Naive thymus-derived CD8-positive, alpha-beta T cell (primary cell): ENCODE data around the gene ZMAT3. TPM values are rescaled to one million over a fixed set of nuclear protein-coding genes. Genes with fewer than 3 reads are reported as not detected.
A peak's percentile ranks its signal among the peaks of the same experiment; 100 is the strongest.

ENCODE experiments used
- ATAC-seq, 2 donors: fragments of 150-1000 bp; cut with Tn5 transposase in 1 of 2; sonication (Bioruptor Pico), chemical (Tn5 transposase) in 1 of 2; 1 replicate in 1 of 2; 2 replicates in 1 of 2; pipeline ENCODE4 v1.10.0; 2021; ENCODE audit warnings: mild to moderate bottlenecking in 2 of 2, moderate library complexity in 2 of 2
- POLR2A ChIA-PET: fragments of 350-600 bp; sonication (Branson Sonifier 250); formaldehyde crosslinking; loops from one replicate; lab custom pipeline; 2021; ENCODE audit warnings: antibody characterized with exemption; lab: Charles Lee
- DNase-seq, 10 donors: peaks; one replicate each; pipeline versions ENCODE4 v3.0.0 to v3.0.0-alpha.2; 2020 to 2022
- H3K27ac Mint-ChIP-seq, 10 donors: one replicate each; pipeline ENCODE4 v1.8.0; 2020 to 2022; ENCODE audit warnings: mild to moderate bottlenecking in 10 of 10, mixed read lengths in 10 of 10, moderate library complexity in 4 of 10, inconsistent platforms in 1 of 10
- H3K27me3 Mint-ChIP-seq, 5 donors: one replicate each; pipeline ENCODE4 v1.8.0; 2021 to 2022; ENCODE audit warnings: mixed read lengths in 5 of 5
- H3K36me3 Mint-ChIP-seq, 3 donors: one replicate each; pipeline ENCODE4 v1.8.0; 2020 to 2022; ENCODE audit warnings: mixed read lengths in 3 of 3, mild to moderate bottlenecking in 2 of 3, inconsistent platforms in 1 of 3
- H3K4me1 Mint-ChIP-seq, 4 donors: one replicate each; pipeline ENCODE4 v1.8.0; 2021 to 2022; ENCODE audit warnings: mixed read lengths in 4 of 4
- H3K4me3 Mint-ChIP-seq, 10 donors: one replicate each; pipeline ENCODE4 v1.8.0; 2020 to 2022; ENCODE audit warnings: mild to moderate bottlenecking in 10 of 10, mixed read lengths in 10 of 10, moderate library complexity in 6 of 10, inconsistent platforms in 1 of 10
- H3K9me3 Mint-ChIP-seq, 9 donors: one replicate each; pipeline ENCODE4 v1.8.0; 2020 to 2022; ENCODE audit warnings: mixed read lengths in 9 of 9, mild to moderate bottlenecking in 3 of 9, inconsistent platforms in 1 of 9, moderate library complexity in 1 of 9
- polyA plus RNA-seq, 3 donors: library from polyadenylated mRNA; unstranded; fragments of 300-500 nt; fragmentation: Illumina TruSeq; gene quantifications; one replicate each; pipeline ENCODE4 v1.2.3, GENCODE V29; 2021
- total RNA-seq, 8 experiments: library from RNA in 2 of 8; stranded (reverse) in 2 of 8; gene quantifications; one replicate each; pipeline ENCODE4 v1.2.3 and lab custom pipeline; 2021 to 2026

ZMAT3 gene
- total and polyA plus RNA-seq, 5 experiments from 2014 or later, result 15.1 to 22.8 (median 16.3) TPM

DNA sequence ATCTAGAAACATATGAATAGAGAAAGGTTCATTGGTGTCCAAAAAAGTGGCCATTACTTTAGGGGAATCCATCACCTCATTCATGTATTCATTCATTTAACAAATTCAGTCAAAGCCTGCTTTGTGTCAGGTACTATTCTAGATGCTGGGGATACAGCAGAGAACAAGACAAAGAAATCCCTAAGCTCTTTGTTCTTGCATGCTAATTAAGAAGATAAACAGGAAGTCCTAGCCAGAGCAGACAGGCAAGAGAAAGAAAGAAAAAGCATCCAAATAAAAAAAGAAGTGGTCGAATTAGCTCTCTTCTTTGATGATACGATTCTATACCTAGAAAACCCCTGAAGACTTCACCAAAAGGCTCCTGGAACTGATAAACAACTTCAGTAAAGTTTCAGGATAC, 12.4 kb upstream of the ZMAT3 start:
- H3K27ac Mint-ChIP-seq, result peak overlapping the region in 4 of 10 donors; percentile 8 to 22 (median 14)
- no peaks in the 10 kb centered on the region for H3K36me3 Mint-ChIP-seq
- no peak overlapping the region for H3K4me3 Mint-ChIP-seq
- ATAC-seq (no peak), DNase-seq (no peak)
- H3K9me3 Mint-ChIP-seq, result no peaks in the 10 kb centered on the region
- H3K4me1 Mint-ChIP-seq, result peaks cover 6 to 8% (median 7%) of the 10 kb centered on the region in 4 donors
- POLR2A ChIA-PET, result interaction anchor here (2.6 kb wide), 1 partner anchor 12 kb away, joined by 11 read pairs; the partner anchor contains the start of gene ZMAT3
- no peaks in the 10 kb centered on the region for H3K27me3 Mint-ChIP-seq

GRCh38 chr3:179082416-179082815, 10.8 kb upstream of the ZMAT3 start:
- H3K27ac Mint-ChIP-seq, result no peak overlapping the region
- H3K27me3 Mint-ChIP-seq, result no peaks in the 10 kb centered on the region

GRCh38 chr3:179081885-179082284, 10.3 kb upstream of the ZMAT3 start:
- no peak for ATAC-seq
- Mint-ChIP-seq H3K27me3 (no peaks in the 10 kb centered on the region), H3K27ac (peak overlapping the region in 1 of 10 donors; percentile 16), H3K4me1 (peaks cover 6 to 8% (median 7%) of the 10 kb centered on the region in 4 donors), H3K4me3 (no peak overlapping the region), H3K36me3 (no peaks in the 10 kb centered on the region), H3K9me3 (no peaks in the 10 kb centered on the region)
- no peak for DNase-seq
- POLR2A ChIA-PET, result interaction anchor here (2.6 kb wide), 1 partner anchor 10 kb away, joined by 11 read pairs; the partner anchor contains the start of gene ZMAT3

More at GRCh38 chr3:179082416-179082815, 10.8 kb upstream of the ZMAT3 start:
- H3K36me3 Mint-ChIP-seq, result no peaks in the 10 kb centered on the region
- ATAC-seq, result no peak
- peaks cover 6 to 8% (median 7%) of the 10 kb centered on the region in 4 donors for H3K4me1 Mint-ChIP-seq
- POLR2A ChIA-PET, result interaction anchor here (0.6 to 2.6 kb wide), 2 partner anchors 11 to 502 kb away, joined by 4 to 11 read pairs; partner anchors contain the start of gene ZMAT3
- H3K9me3 Mint-ChIP-seq, result no peaks in the 10 kb centered on the region
- no peak overlapping the region for H3K4me3 Mint-ChIP-seq
- DNase-seq, result no peak

DNA sequence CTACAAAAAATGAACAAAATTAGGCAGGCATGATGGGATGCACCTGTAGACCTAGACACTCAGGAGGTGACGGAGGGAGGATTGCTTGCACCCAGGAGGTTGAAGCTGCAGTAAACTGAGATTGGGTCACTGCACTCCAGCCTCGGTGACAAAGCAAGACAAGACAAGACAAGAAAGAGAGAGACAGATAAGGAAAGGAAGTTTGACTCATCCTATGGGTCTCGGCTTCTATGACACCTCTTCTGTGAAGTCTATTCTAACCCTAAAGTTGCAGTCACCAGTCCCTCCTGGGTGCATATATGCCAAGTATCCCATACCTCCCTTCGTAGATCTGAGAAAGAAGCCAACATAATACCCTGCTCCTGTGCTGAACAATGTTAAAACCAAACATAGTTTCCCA, 7.9 kb upstream of the ZMAT3 start:
- no peak overlapping the region for H3K27ac Mint-ChIP-seq
- DNase-seq, result no peak
- H3K4me1 Mint-ChIP-seq, result peaks cover 8 to 13% (median 9%) of the 10 kb centered on the region in 4 donors
- H3K36me3 Mint-ChIP-seq, result no peaks in the 10 kb centered on the region
- no peaks in the 10 kb centered on the region for H3K9me3 Mint-ChIP-seq
- H3K4me3 Mint-ChIP-seq, result no peak overlapping the region
- POLR2A ChIA-PET, result interaction anchor here (0.6 kb wide), 1 partner anchor 53 kb away, joined by 3 read pairs; no protein-coding TSS in a partner anchor
- no peaks in the 10 kb centered on the region for H3K27me3 Mint-ChIP-seq
- no peak for ATAC-seq

DNA sequence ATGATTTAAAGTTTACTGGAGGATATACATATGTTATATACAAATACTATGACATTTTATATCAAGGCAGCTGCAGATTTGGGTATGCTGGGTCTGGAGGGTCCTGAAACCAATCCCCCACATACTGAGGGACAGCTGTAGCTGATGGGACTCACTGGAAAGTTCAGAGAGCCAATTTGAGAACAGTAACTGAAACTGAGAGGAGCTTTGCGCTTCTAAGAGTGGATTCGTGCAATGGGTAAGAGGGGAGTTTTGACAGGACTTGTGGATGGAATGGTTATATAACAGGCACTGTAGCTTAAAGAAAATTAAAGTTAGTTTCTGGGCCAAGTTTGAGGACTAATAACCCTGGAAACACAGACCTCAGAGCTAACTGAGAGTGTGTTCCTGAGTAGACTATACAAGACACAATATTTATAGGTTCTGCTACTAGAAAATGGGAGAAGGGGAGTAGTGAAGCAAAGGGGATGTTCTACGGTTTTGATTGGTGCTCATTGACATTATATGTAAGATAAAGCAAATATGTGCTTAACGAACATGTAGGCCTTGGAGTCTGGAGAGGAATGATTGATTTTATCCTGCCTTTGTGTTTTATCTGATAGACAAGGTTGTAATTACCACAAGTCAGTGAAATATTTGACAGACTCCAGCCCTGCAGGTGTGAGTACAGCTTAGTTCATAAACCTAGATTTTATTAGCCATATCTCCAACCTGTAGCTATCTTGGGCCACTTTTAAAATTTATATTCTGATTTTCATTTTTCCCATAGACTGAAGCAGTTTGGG, 4.8 kb upstream of the ZMAT3 start:
- no peak for ATAC-seq
- Mint-ChIP-seq H3K27ac (peak overlapping the region in 1 of 10 donors; percentile 17), H3K36me3 (no peaks in the 10 kb centered on the region)

DNA sequence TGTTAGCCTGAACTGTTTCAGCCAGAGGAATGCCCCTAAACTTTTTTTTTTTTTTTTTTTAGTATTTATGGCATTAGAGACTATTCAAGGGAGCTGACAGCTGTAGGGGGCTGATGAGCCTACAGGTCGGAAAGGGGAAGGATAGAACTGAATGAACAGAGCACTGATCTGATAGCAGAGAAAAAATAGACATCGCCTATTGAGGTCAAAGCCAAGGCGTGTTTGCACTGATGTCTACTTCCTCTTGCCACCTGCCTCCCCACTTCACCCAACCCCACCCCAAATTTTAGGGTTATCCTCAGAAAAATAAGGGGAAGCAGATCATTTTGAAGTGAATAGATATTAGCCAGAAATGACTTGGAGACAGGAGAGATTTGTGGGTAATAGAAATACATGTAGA, 3.0 kb upstream of the ZMAT3 start:
- Mint-ChIP-seq H3K27me3 (no peaks in the 10 kb centered on the region), H3K4me3 (no peak overlapping the region), H3K9me3 (no peaks in the 10 kb centered on the region), H3K36me3 (no peaks in the 10 kb centered on the region), H3K27ac (peak overlapping the region in 4 of 10 donors; percentile 13 to 53 (median 50)), H3K4me1 (peaks cover 14 to 39% (median 25%) of the 10 kb centered on the region in 4 donors)
- POLR2A ChIA-PET, result interaction anchor here (0.7 to 1.2 kb wide), 4 partner anchors 74 to 1862 kb away, joined by 3 to 4 read pairs (median 4); no protein-coding TSS in a partner anchor
- DNase-seq, result peak in 1 of 10 donors; percentile 2
- ATAC-seq, result no peak

More for the DNA sequence above, 4.8 kb upstream of the ZMAT3 start:
- Mint-ChIP-seq H3K4me1 (peaks cover 9 to 29% (median 15%) of the 10 kb centered on the region in 4 donors), H3K4me3 (no peak overlapping the region), H3K27me3 (no peaks in the 10 kb centered on the region), H3K9me3 (no peaks in the 10 kb centered on the region)
- POLR2A ChIA-PET, result no interaction called here
- no peak for DNase-seq

DNA sequence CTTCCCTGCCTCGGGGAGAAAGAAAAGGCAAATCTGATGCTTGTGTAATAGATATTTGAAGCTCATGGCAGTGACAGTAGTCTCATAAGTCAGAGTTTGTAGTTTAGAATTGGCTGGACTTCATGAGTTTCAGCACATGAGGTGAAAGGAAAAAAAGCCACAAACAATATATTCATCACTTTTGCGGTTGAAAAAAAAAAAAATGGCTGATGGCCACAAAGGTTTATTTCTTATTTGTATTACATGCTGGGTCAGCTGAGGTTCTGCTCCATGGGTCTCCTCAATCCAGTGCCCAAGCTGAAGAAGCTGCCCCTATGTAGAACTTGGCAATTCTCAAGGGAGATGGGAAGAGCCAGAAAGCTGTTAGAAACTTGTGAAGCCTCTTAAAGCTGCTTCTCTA, 2.2 kb upstream of the ZMAT3 start:
- no peak for ATAC-seq
- H3K4me1 Mint-ChIP-seq, result peaks cover 21 to 47% (median 32%) of the 10 kb centered on the region in 4 donors
- H3K36me3 Mint-ChIP-seq, result no peaks in the 10 kb centered on the region
- H3K27me3 Mint-ChIP-seq, result no peaks in the 10 kb centered on the region
- no peaks in the 10 kb centered on the region for H3K9me3 Mint-ChIP-seq
- H3K27ac Mint-ChIP-seq, result peak overlapping the region in 6 of 10 donors; percentile 11 to 81 (median 44)
- DNase-seq, result no peak
- H3K4me3 Mint-ChIP-seq, result peak overlapping the region in 8 of 10 donors; percentile 0 to 88 (median 21)
- POLR2A ChIA-PET, result interaction anchor here (0.7 to 1.2 kb wide), 5 partner anchors 21 to 397 kb away, joined by 3 to 4 read pairs (median 3); no protein-coding TSS in a partner anchor

- Mint-ChIP-seq H3K4me3 (peak overlapping the region; percentile 83 to 99 (median 96)), H3K27me3 (no peaks in the 10 kb centered on the region), H3K36me3 (peaks cover 0 to 6% (median under 1%) of the 10 kb centered on the region in 3 donors), H3K4me1 (peaks cover 27 to 49% (median 43%) of the 10 kb centered on the region in 4 donors), H3K9me3 (no peaks in the 10 kb centered on the region), H3K27ac (peak overlapping the region in 9 of 10 donors; percentile 89 to 94 (median 92))
- ATAC-seq, result peak; percentile 55 to 64
- POLR2A ChIA-PET, result interaction anchor here (1.0 to 3.8 kb wide), 11 partner anchors 9 to 251 kb away, joined by 3 to 30 read pairs (median 4); partner anchors contain the start of genes PIK3CA and ZNF639
- peak in 9 of 10 donors; percentile 17 to 74 (median 44) for DNase-seq
Measured at GRCh38 chr3:179072100-179072438, 460 bp upstream of the ZMAT3 start.

DNA sequence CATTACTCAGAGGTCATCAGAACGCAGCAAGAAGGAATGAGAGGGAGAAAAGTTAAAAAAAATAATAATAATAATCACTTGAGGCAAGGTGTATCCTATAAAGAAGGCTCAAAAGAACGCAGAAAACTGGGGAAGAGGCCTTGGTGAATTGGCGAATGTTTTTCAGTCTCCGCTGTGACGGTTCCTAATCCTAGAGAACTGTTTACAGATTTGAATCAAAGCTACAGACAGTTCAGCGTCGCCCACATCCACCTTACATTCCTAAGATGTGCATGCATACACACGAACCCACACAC, 634 bp downstream of the ZMAT3 start:
- ATAC-seq (no peak), DNase-seq (no peak)
- no peaks in the 10 kb centered on the region for H3K9me3 Mint-ChIP-seq
- no peaks in the 10 kb centered on the region for H3K27me3 Mint-ChIP-seq
- H3K4me3 Mint-ChIP-seq, result peak overlapping the region; percentile 88 to 99 (median 98)
- peaks cover 5 to 16% (median 10%) of the 10 kb centered on the region in 3 donors for H3K36me3 Mint-ChIP-seq
- peaks cover 29 to 53% (median 43%) of the 10 kb centered on the region in 4 donors for H3K4me1 Mint-ChIP-seq
- POLR2A ChIA-PET, result interaction anchor here (0.5 to 3.8 kb wide), 12 partner anchors 8 to 1840 kb away, joined by 3 to 30 read pairs (median 3); partner anchors contain the start of genes PIK3CA and ZNF639
- peak overlapping the region; percentile 92 to 97 (median 94) for H3K27ac Mint-ChIP-seq

DNA sequence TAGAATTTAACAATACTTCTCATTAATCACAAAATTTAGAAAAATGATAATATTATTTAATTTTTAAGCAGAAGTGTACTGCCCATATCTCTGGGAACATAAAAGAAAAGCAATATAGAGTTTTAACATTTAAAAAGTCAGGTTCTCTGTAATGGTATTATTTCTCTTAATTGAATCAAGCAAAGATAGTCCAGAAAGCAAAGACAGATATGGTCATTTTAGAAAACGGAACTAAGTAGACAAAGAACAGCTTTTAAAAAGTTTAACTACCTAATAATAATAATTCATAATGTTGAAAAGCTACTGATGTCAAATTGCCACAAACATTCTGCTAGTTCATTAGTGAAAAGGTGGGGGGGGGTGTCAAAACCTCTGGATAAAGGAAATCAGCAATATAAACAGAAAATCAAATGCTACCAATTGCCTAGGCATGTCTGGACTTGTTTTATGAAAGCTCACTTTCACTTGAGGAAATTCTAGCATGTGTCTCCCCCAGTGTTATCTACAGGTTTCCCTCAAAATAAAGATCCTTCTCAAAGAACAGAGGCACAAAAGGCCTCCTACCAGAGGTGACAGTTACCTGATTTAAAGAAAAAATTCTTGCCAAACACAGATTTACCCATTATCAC, 1.7 kb downstream of the ZMAT3 start:
- Mint-ChIP-seq H3K9me3 (no peaks in the 10 kb centered on the region), H3K36me3 (peaks cover 5 to 23% (median 11%) of the 10 kb centered on the region in 3 donors), H3K4me3 (peak overlapping the region in 5 of 10 donors; percentile 12 to 50 (median 26)), H3K4me1 (peaks cover 30 to 53% (median 43%) of the 10 kb centered on the region in 4 donors), H3K27me3 (no peaks in the 10 kb centered on the region), H3K27ac (peak overlapping the region in 1 of 10 donors; percentile 52)
- ATAC-seq, result no peak
- POLR2A ChIA-PET, result interaction anchor here (0.5 to 3.8 kb wide), 2 partner anchors 78 to 261 kb away, joined by 3 to 30 read pairs; partner anchors contain the start of gene PIK3CA
- no peak for DNase-seq

- Mint-ChIP-seq H3K27me3 (no peaks in the 10 kb centered on the region), H3K9me3 (no peaks in the 10 kb centered on the region), H3K4me3 (peak overlapping the region in 4 of 10 donors; percentile 8 to 30 (median 20)), H3K36me3 (peaks cover 5 to 29% (median 11%) of the 10 kb centered on the region in 3 donors), H3K27ac (peak overlapping the region in 6 of 10 donors; percentile 7 to 52 (median 26)), H3K4me1 (peaks cover 31 to 55% (median 43%) of the 10 kb centered on the region in 4 donors)
- DNase-seq (peak in 3 of 10 donors; percentile 7 to 23 (median 22)), ATAC-seq (no peak)
- POLR2A ChIA-PET, result interaction anchor here (3.8 kb wide), 1 partner anchor 79 kb away, joined by 30 read pairs; the partner anchor contains the start of gene PIK3CA
Measured at GRCh38 chr3:179068779-179069530, 2.7 kb downstream of the ZMAT3 start.
